Islet precursor cell (in vitro differentiated cells): Measurements from ENCODE around the gene SIK1.

ENCODE experiments used
- DNase-seq: peaks from one replicate; pipeline ENCODE4 v3.0.0-alpha.2; 2018

The SIK1 gene

GRCh38 chr21:43365611-43366426 is 61.1 kb downstream of the SIK1 start:
- DNase-seq: no peak

- DNase-seq: no peak
Measured at GRCh38 chr21:43364851-43365424, 62.0 kb downstream of the SIK1 start.
